Fibroblast of lung (primary cell): ENCODE measurements around the gene EMP3. TPM values are rescaled to one million over a fixed set of nuclear protein-coding genes. Genes with fewer than 3 reads are reported as not detected.

Experiments
- DNase-seq, 2 donors: peaks; one replicate each; pipeline versions ENCODE4 v3.0.0 to v3.0.0-alpha.2; 2010; ENCODE audit warnings: low read depth in 2 of 2
- H2AFZ ChIP-seq: 2 replicates; pipeline ENCODE4 v1.5.1; 2012; ENCODE audit warnings: low read length, control low read depth, inconsistent platforms
- H3K27ac ChIP-seq: 2 replicates; pipeline ENCODE4 v1.5.1; 2011; ENCODE audit warnings: low read length, control low read depth; ENCODE audit not compliant: insufficient read depth
- H3K27me3 ChIP-seq: 2 replicates; pipeline ENCODE4 v1.5.1; 2011; ENCODE audit warnings: mild to moderate bottlenecking, low read length; ENCODE audit not compliant: control insufficient read depth, insufficient read depth
- H3K36me3 ChIP-seq: 2 replicates; pipeline ENCODE4 v1.5.1; 2011; ENCODE audit warnings: low read length; ENCODE audit not compliant: control insufficient read depth, insufficient read depth
- H3K4me1 ChIP-seq: 2 replicates; pipeline ENCODE4 v1.5.1; 2011; ENCODE audit warnings: low read length; ENCODE audit not compliant: control insufficient read depth, insufficient read depth; ENCODE audit errors: extremely low read depth
- H3K4me2 ChIP-seq: 2 replicates; pipeline ENCODE4 v1.5.1; 2011; ENCODE audit warnings: low read length, control low read depth; ENCODE audit not compliant: insufficient read depth; ENCODE audit errors: extremely low read depth
- H3K4me3 ChIP-seq, 4 experiments: fragments of 200-600 bp in 1 of 4; sonication (generic) in 1 of 4; replicated peaks in 1 of 4; 2 replicates each; pipeline ENCODE4 v1.5.1; 2011 to 2016; ENCODE audit warnings: low read length in 4 of 4, low read depth in 3 of 4, mild to moderate bottlenecking in 3 of 4, control low read depth in 2 of 4, inconsistent platforms in 1 of 4, mixed read lengths in 1 of 4; ENCODE audit not compliant: insufficient read depth in 1 of 4; ENCODE audit errors: control extremely low read depth in 1 of 4
- H3K79me2 ChIP-seq: 2 replicates; pipeline ENCODE4 v1.5.1; 2012; ENCODE audit warnings: mild to moderate bottlenecking, low read length, inconsistent platforms; ENCODE audit not compliant: control insufficient read depth, insufficient read depth
- H3K9ac ChIP-seq: 2 replicates; pipeline ENCODE4 v1.5.1; 2011; ENCODE audit warnings: mild to moderate bottlenecking, low read length, control low read depth; ENCODE audit not compliant: insufficient read depth
- H3K9me3 ChIP-seq: 2 replicates; pipeline ENCODE4 v1.5.1; 2012; ENCODE audit warnings: low read depth, low read length; ENCODE audit not compliant: control insufficient read depth, insufficient read depth
- H4K20me1 ChIP-seq: 2 replicates; pipeline ENCODE4 v1.5.1; 2011; ENCODE audit warnings: low read length; ENCODE audit not compliant: control insufficient read depth, insufficient read depth; ENCODE audit errors: extremely low read depth
- CTCF ChIP-seq, 2 donors: IDR thresholded peaks in 1 of 2; conservative IDR thresholded peaks in 1 of 2; 1 replicate in 1 of 2; 2 replicates in 1 of 2; pipeline ENCODE4 v1.5.1; 2011 to 2012; ENCODE audit warnings: low read length in 2 of 2, control low read depth in 1 of 2, inconsistent platforms in 1 of 2, low read depth in 1 of 2, mild to moderate bottlenecking in 1 of 2
- EZH2 ChIP-seq: IDR thresholded peaks from 2 replicates; pipeline ENCODE4 v1.5.1; 2012; ENCODE audit warnings: low read length, control low read depth, mild to moderate bottlenecking; ENCODE audit errors: missing control alignments
- polyA plus RNA-seq, 2 donors: library from polyadenylated mRNA; depleted of rRNA in 1 of 2; stranded (reverse) in 1 of 2; unstranded in 1 of 2; fragments of >200 nt; gene quantifications; 2 replicates each; pipeline ENCODE4 v1.2.1, GENCODE V29; 2011 to 2012; ENCODE audit warnings: missing spikeins in 1 of 2
- total RNA-seq: library from RNA; depleted of rRNA; stranded (reverse); fragments of >200 nt; gene quantifications from 2 replicates; pipeline ENCODE4 v1.2.1, GENCODE V29; 2014

The EMP3 gene
- total and polyA plus RNA-seq, 2 donors (not counting 1 experiment from before 2014, with no cell fraction given): 246 to 303 TPM

- TF ChIP-seq CTCF (conservative IDR thresholded peaks at IDR 0.05 in 1 of 2, IDR thresholded peaks at IDR 0.05 in 1 of 2; ENCODE audit: low read depth in 1 of 2, low read length in 2 of 2): no peak
- no peak for TF ChIP-seq EZH2
- no peak overlapping the region for H3K4me2 ChIP-seq
These were observed 22.7 kb downstream of the EMP3 start for GRCh38 chr19:48348045-48348444.

GRCh38 chr19:48348737-48349136 lies 23.4 kb downstream of the EMP3 start:
- Histone ChIP-seq H3K4me3 (no peak overlapping the region), H4K20me1 (no peaks in the 10 kb centered on the region), H3K4me2 (no peak overlapping the region), H3K79me2 (no peaks in the 10 kb centered on the region), H3K27me3 (no peaks in the 10 kb centered on the region), H3K27ac (no peak overlapping the region), H3K36me3 (no peaks in the 10 kb centered on the region), H2AFZ (no peak overlapping the region), H3K9me3 (no peaks in the 10 kb centered on the region), H3K4me1 (no peaks in the 10 kb centered on the region), H3K9ac (no peak overlapping the region)
- no peak for TF ChIP-seq CTCF (conservative IDR thresholded peaks at IDR 0.05 in 1 of 2, IDR thresholded peaks at IDR 0.05 in 1 of 2; ENCODE audit: low read depth in 1 of 2, low read length in 2 of 2)
- no peak for TF ChIP-seq EZH2
- DNase-seq: no peak

More at GRCh38 chr19:48348045-48348444, 22.7 kb downstream of the EMP3 start:
- H3K27ac ChIP-seq: no peak overlapping the region
- H2AFZ ChIP-seq: no peak overlapping the region
- H4K20me1 ChIP-seq: no peaks in the 10 kb centered on the region
- H3K4me1 ChIP-seq: no peaks in the 10 kb centered on the region
- no peaks in the 10 kb centered on the region for H3K9me3 ChIP-seq
- H3K36me3 ChIP-seq: no peaks in the 10 kb centered on the region
- no peak overlapping the region for H3K4me3 ChIP-seq
- DNase-seq: no peak
- no peaks in the 10 kb centered on the region for H3K27me3 ChIP-seq
- no peak overlapping the region for H3K9ac ChIP-seq
- no peaks in the 10 kb centered on the region for H3K79me2 ChIP-seq

- DNase-seq: no peak
- no peak overlapping the region for H2AFZ ChIP-seq
- H4K20me1 ChIP-seq: no peaks in the 10 kb centered on the region
- no peaks in the 10 kb centered on the region for H3K9me3 ChIP-seq
- H3K9ac ChIP-seq: no peak overlapping the region
- no peak overlapping the region for H3K4me3 ChIP-seq
- no peaks in the 10 kb centered on the region for H3K79me2 ChIP-seq
- no peaks in the 10 kb centered on the region for H3K27me3 ChIP-seq
- H3K27ac ChIP-seq: no peak overlapping the region
- no peak for TF ChIP-seq EZH2
- H3K4me2 ChIP-seq: no peak overlapping the region
- no peaks in the 10 kb centered on the region for H3K4me1 ChIP-seq
- H3K36me3 ChIP-seq: no peaks in the 10 kb centered on the region
These were observed 25.5 kb downstream of the EMP3 start for GRCh38 chr19:48350856-48351255.
